Measurements from ENCODE around the gene IDH2. TPM values are rescaled to one million over a fixed set of nuclear protein-coding genes. Genes with fewer than 3 reads are reported as not detected.

IDH2 gene
- total RNA-seq, 2 donors from 2014 or later = 24.5 to 46.6 TPM

DNA sequence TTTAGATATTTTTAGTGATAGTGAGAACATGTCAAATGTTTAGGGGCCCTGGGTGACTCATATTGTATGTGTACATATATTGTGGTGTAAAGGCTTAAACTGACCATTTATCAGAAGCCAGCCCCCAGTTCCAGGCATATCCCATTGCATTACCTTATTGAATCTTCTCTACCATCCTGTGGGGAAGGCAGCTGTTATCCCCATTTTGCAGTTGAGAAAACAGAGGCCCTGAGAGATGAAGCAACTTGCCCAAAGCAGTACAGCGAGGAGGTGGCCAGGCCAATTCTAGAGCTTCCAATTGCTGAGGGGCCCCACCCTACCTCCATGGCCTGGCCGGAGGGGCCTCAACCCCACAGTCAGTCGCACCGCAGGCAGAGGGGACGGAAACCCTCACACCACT lies 53.2 kb downstream of the IDH2 start:
- no peak for ATAC-seq (ENCODE audit: insufficient number of reproducible peaks, low FRiP score, low read depth)
- TF ChIP-seq, protein P1, sequence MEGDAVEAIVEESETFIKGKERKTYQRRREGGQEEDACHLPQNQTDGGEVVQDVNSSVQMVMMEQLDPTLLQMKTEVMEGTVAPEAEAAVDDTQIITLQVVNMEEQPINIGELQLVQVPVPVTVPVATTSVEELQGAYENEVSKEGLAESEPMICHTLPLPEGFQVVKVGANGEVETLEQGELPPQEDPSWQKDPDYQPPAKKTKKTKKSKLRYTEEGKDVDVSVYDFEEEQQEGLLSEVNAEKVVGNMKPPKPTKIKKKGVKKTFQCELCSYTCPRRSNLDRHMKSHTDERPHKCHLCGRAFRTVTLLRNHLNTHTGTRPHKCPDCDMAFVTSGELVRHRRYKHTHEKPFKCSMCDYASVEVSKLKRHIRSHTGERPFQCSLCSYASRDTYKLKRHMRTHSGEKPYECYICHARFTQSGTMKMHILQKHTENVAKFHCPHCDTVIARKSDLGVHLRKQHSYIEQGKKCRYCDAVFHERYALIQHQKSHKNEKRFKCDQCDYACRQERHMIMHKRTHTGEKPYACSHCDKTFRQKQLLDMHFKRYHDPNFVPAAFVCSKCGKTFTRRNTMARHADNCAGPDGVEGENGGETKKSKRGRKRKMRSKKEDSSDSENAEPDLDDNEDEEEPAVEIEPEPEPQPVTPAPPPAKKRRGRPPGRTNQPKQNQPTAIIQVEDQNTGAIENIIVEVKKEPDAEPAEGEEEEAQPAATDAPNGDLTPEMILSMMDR (IDR thresholded peaks at IDR 0.05) = no peak
- no peak overlapping the region for H3K27ac ChIP-seq

DNA sequence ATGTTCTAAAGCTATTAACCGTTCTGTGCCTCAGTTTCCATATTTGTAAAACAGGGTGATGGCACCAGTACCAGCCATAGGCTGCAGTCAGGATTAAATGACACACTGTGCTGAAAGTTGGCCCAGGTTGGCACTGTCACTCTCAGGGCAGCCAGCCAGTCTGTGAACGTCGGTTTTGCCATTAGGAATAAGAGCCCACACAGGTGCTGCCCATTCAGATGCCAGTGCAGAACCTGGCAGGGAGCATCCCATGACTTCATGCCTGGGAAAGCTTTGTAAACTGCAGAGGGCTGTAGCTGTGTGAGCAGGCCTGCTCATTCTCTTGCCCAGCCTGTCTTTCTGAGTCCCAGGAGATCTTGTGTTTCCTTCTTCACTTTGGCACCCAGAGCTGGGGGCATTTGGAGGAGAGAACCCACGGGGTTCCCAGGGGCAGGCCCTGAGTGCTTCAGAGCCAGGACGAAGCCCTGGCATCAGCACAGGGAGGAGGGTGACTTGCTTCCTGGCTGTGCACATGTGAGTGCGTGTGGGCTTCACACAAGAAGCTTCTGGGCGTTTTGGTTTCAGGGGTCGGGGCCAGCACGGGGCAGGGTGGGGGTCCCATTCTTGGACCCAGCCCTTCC lies 54.2 kb downstream of the IDH2 start:
- no peak for ATAC-seq (ENCODE audit: insufficient number of reproducible peaks, low FRiP score, low read depth)
- Histone ChIP-seq H3K4me3 (no peak overlapping the region), H3K9me3 (no peaks in the 10 kb centered on the region), H3K36me3 (no peaks in the 10 kb centered on the region), H3K27ac (no peak overlapping the region), H3K27me3 (replicated peaks; ENCODE audit: insufficient read depth) (no peaks in the 10 kb centered on the region), H3K4me1 (ENCODE audit: control insufficient read depth in 1 of 2, low read depth in 2 of 2) (peaks cover 15 to 17% of the 10 kb centered on the region in 2 donors)
- no peak for DNase-seq (ENCODE audit: low spot score)
- TF ChIP-seq, protein P1 (IDR thresholded peaks at IDR 0.05) = no peak

More for the DNA sequence above, 53.2 kb downstream of the IDH2 start:
- no peak for DNase-seq (ENCODE audit: low spot score)
- Histone ChIP-seq H3K4me1 (ENCODE audit: control insufficient read depth in 1 of 2, low read depth in 2 of 2) (peaks cover 15 to 17% of the 10 kb centered on the region in 2 donors), H3K4me3 (no peak overlapping the region), H3K9me3 (no peaks in the 10 kb centered on the region), H3K36me3 (no peaks in the 10 kb centered on the region), H3K27me3 (replicated peaks; ENCODE audit: insufficient read depth) (no peaks in the 10 kb centered on the region)

DNA sequence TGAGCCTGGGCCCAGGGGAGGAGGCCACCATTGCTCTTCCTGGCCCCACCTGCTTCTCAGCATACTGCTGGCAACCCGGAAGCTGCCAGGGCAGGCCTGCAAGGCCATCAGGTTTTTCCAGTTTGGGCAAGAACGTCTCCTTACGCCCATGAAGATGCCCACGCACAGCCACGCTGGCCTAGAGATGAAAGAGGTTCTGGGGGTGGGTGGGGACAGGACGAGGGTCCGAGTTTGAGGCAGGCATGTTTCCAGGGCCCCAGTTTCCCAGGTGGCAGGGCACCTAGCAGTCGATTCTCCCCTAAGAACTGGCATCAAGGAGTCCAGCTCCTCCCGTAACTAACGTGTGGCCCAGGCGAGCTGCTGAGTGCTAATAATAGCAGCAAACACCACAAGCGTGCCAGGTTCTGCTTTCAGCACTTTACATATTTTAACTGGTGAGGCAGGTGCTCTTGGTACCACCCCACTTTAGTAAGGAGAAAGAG lies 55.3 kb downstream of the IDH2 start:
- ATAC-seq (ENCODE audit: insufficient number of reproducible peaks, low FRiP score, low read depth) (no peak), DNase-seq (ENCODE audit: low spot score) (no peak)
- Histone ChIP-seq H3K4me3 (no peak overlapping the region), H3K4me1 (ENCODE audit: control insufficient read depth in 1 of 2, low read depth in 2 of 2) (peaks cover 15 to 17% of the 10 kb centered on the region in 2 donors), H3K36me3 (no peaks in the 10 kb centered on the region), H3K9me3 (no peaks in the 10 kb centered on the region), H3K27me3 (replicated peaks; ENCODE audit: insufficient read depth) (no peaks in the 10 kb centered on the region), H3K27ac (no peak overlapping the region)
- TF ChIP-seq, protein P1 (IDR thresholded peaks at IDR 0.05) = no peak

DNA sequence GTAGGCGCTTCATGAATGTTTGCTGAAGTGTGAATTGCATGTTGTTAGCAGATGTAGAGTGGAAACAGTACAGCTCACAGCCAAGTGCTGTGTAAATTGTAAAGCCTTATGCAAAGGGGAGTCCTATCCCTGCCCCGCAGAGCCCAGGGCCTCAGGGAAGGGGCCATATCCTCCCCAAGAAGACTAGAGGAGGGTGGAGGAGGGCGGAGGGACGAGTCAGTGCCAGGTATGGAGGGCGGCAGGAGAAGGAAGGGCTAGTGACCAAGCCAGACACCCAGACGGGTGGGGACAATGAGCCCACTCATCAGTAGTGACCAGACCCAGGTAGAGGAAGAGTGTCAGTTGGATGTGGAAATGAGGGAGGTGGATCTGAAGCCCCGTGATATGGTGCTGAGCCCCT lies 56.0 kb downstream of the IDH2 start:
- Histone ChIP-seq H3K9me3 (no peaks in the 10 kb centered on the region), H3K27ac (no peak overlapping the region), H3K4me3 (no peak overlapping the region), H3K36me3 (no peaks in the 10 kb centered on the region), H3K27me3 (replicated peaks; ENCODE audit: insufficient read depth) (no peaks in the 10 kb centered on the region), H3K4me1 (ENCODE audit: control insufficient read depth in 1 of 2, low read depth in 2 of 2) (peaks cover 15 to 17% of the 10 kb centered on the region in 2 donors)
- TF ChIP-seq, protein P1 (IDR thresholded peaks at IDR 0.05) = no peak
- DNase-seq (ENCODE audit: low spot score) (no peak), ATAC-seq (ENCODE audit: insufficient number of reproducible peaks, low FRiP score, low read depth) (no peak)

DNA sequence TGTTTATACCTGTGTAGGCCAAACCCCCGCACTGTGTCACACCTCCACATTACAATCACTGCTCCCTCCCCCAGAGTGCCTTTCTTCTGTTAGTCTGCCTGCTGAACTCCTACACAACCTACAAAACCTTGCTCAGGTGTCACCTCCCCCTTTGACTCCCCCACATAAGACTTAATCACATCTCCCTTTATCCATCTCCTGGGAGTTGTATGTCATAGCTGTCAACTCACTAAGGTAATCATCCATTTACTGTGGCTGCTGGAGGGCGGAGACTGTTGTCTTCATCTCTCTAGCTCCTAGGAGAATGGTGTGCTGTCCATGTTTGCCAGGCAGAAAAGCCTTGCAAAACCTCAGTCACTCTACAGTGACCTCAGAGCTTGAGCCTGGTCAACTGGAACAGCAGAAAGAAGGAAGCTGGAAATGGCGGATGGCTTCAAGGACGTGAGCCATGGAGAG lies 57.3 kb downstream of the IDH2 start:
- Histone ChIP-seq H3K9me3 (no peaks in the 10 kb centered on the region), H3K27me3 (replicated peaks; ENCODE audit: insufficient read depth) (no peaks in the 10 kb centered on the region), H3K4me3 (no peak overlapping the region), H3K36me3 (no peaks in the 10 kb centered on the region), H3K27ac (no peak overlapping the region), H3K4me1 (ENCODE audit: control insufficient read depth in 1 of 2, low read depth in 2 of 2) (peaks cover 15 to 17% of the 10 kb centered on the region in 2 donors)
- TF ChIP-seq, protein P1 (IDR thresholded peaks at IDR 0.05) = no peak
- DNase-seq (ENCODE audit: low spot score) (no peak), ATAC-seq (ENCODE audit: insufficient number of reproducible peaks, low FRiP score, low read depth) (no peak)

Measured in thoracic aorta (tissue), 2 donors.